Neural cell (in vitro differentiated cells): ENCODE results near the gene TRPV2. TPM values are rescaled to one million over a fixed set of nuclear protein-coding genes. Genes with fewer than 3 reads are reported as not detected.

Experiments used
- H2AFZ ChIP-seq: fragments of 200-600, 300-800 bp; sonication (generic), shearing (Covaris generic); 2 replicates; pipeline ENCODE4 v1.6.0; 2014; ENCODE audit warnings: low read depth, mild to moderate bottlenecking, antibody characterized with exemption, low read length, moderate library complexity
- H3F3A ChIP-seq: fragments of 200-600 bp; shearing (Covaris generic); 2 replicates; pipeline ENCODE4 v1.6.1; 2016; ENCODE audit warnings: mild to moderate bottlenecking, moderate library complexity, mixed read lengths, antibody characterized with exemption, low read length; ENCODE audit not compliant: insufficient read depth, poor library complexity, severe bottlenecking
- H3K27ac ChIP-seq: fragments of 200-600, 300-800 bp; sonication (generic), shearing (Covaris generic); 2 replicates; pipeline ENCODE4 v1.5.1; 2014; ENCODE audit warnings: mild to moderate bottlenecking, low read length, moderate library complexity
- H3K27me3 ChIP-seq: fragments of 300-800, 200-600 bp; sonication (generic), shearing (Covaris generic); 2 replicates; pipeline ENCODE4 v1.6.0; 2014; ENCODE audit warnings: mild to moderate bottlenecking, low read depth, low read length, moderate library complexity; ENCODE audit not compliant: insufficient read depth
- H3K36me3 ChIP-seq: fragments of 300-800, 200-600 bp; sonication (generic), shearing (Covaris generic); 2 replicates; pipeline ENCODE4 v1.5.1; 2014; ENCODE audit warnings: mild to moderate bottlenecking, antibody characterized with exemption, low read length, moderate library complexity; ENCODE audit not compliant: insufficient read depth
- H3K4me2 ChIP-seq: fragments of 300-800, 200-600 bp; sonication (generic), shearing (Covaris generic); 2 replicates; pipeline ENCODE4 v1.6.0; 2014; ENCODE audit warnings: mild to moderate bottlenecking, low read length
- H3K4me3 ChIP-seq: fragments of 300-800, 200-600 bp; sonication (generic), shearing (Covaris generic); 2 replicates; pipeline ENCODE4 v1.5.1; 2014; ENCODE audit warnings: mild to moderate bottlenecking, low read length, moderate library complexity
- H3K79me2 ChIP-seq: fragments of 200-600 bp; shearing (Covaris generic); replicated peaks from 2 replicates; pipeline ENCODE4 v1.6.0; 2014; ENCODE audit warnings: mild to moderate bottlenecking, low read length, moderate library complexity; ENCODE audit not compliant: insufficient read depth
- H3K9ac ChIP-seq: fragments of 300-800, 200-600 bp; sonication (generic), shearing (Covaris generic); 2 replicates; pipeline ENCODE4 v1.6.1; 2016; ENCODE audit warnings: mild to moderate bottlenecking, low read length, mixed read lengths
- H3K9me2 ChIP-seq: fragments of 200-600 bp; shearing (Covaris generic); 2 replicates; pipeline ENCODE4 v1.6.1; 2016; ENCODE audit warnings: mild to moderate bottlenecking, low read length, mixed read lengths; ENCODE audit not compliant: insufficient read depth
- H3K9me3 ChIP-seq: fragments of 200-600, 300-800 bp; sonication (generic), shearing (Covaris generic); 2 replicates; pipeline ENCODE4 v1.6.1; 2016; ENCODE audit warnings: mild to moderate bottlenecking, mixed run types, low read length, moderate library complexity, mixed read lengths
- H4K20me1 ChIP-seq: fragments of 200-600 bp; shearing (Covaris generic); 2 replicates; pipeline ENCODE4 v1.6.1; 2016; ENCODE audit warnings: mild to moderate bottlenecking, mixed run types; ENCODE audit not compliant: insufficient read depth
- EP300 ChIP-seq: fragments of 450-650 bp; conservative IDR thresholded peaks from 2 replicates; pipeline ENCODE4 v1.6.1; 2014; ENCODE audit warnings: antibody characterized with exemption, mild to moderate bottlenecking, moderate library complexity; ENCODE audit not compliant: poor library complexity, severe bottlenecking
- MXI1 ChIP-seq: fragments of 450-650 bp; conservative IDR thresholded peaks from 2 replicates; pipeline ENCODE4 v1.6.1; 2014; ENCODE audit warnings: antibody characterized with exemption, mild to moderate bottlenecking; ENCODE audit not compliant: poor library complexity, severe bottlenecking
- POLR2AphosphoS5 ChIP-seq: IDR thresholded peaks from 2 replicates; pipeline ENCODE4 v1.6.1; 2012
- RAD21 ChIP-seq: fragments of 450-650 bp; conservative IDR thresholded peaks from 2 replicates; pipeline ENCODE4 v1.6.1; 2014; ENCODE audit warnings: antibody characterized with exemption, mild to moderate bottlenecking, moderate library complexity
- SMC3 ChIP-seq: fragments of 450-650 bp; conservative IDR thresholded peaks from 2 replicates; pipeline ENCODE4 v1.6.1; 2014; ENCODE audit warnings: antibody characterized with exemption, mild to moderate bottlenecking, moderate library complexity; ENCODE audit not compliant: poor library complexity
- TAF1 ChIP-seq: IDR thresholded peaks from 2 replicates; pipeline ENCODE4 v1.6.1; 2012; ENCODE audit warnings: low read depth
- polyA plus RNA-seq: library from polyadenylated mRNA; depleted of rRNA; stranded (reverse); fragments of >200 nt; gene quantifications from 2 replicates; pipeline ENCODE4 v1.2.3, GENCODE V29; 2014
- TF ChIP-seq, protein P1 (sequence below): IDR thresholded peaks from 2 replicates; pipeline ENCODE4 v1.6.1; 2012; ENCODE audit warnings: borderline replicate concordance
- TF ChIP-seq, protein P2 (sequence below): fragments of 450-650 bp; IDR thresholded peaks from 2 replicates; pipeline ENCODE4 v1.5.1; 2014; ENCODE audit warnings: antibody characterized with exemption, mild to moderate bottlenecking, moderate library complexity; ENCODE audit not compliant: poor library complexity, severe bottlenecking

The TRPV2 gene
- polyA plus RNA-seq, 1 donor from 2014 or later, result not detected

DNA sequence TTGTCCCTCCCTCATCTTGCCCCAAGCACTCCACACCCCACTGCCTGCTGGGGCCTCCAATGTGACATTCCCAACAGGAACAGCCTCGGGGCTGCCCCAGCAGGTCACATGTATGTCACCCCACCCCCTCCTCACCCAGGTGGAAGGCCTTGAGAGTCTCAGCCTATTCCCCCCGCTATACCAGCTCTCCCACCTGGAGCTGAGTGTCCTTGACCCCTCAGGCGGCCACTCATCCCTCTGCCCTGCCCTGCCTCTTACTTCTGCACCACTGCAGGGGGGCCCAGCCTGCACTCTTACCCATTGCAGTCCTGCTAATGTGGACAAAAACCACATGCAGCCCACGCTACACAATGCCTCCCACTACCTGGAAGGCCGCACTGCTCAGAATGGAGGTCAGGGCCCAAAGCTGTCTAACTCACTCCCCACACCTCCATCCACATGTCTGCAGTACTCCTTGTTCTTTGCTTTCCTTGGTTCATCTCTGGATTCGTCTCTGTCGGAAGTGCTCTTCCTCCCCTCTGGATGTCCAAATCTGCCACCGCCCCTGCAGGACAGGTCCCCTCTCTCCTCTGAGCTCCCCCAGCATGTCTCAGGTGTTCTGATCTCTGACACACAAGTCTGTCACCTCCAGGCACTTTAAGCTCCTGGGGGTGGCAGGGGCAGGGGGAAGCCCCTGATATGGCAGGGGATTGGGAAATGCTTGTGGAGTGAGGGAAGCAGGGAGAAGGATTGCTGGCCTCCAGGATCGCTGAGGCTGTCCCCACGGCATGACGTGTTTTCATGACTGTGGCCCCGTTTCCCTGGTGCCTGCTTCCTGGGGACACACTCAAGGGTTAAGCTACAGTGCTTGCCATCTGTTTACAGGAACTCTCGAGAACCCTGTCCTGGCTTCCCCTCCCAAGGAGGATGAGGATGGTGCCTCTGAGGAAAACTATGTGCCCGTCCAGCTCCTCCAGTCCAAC lies 20.8 kb downstream of the TRPV2 start:
- Histone ChIP-seq H4K20me1 (no peaks in the 10 kb centered on the region), H3F3A (no peaks in the 10 kb centered on the region), H3K4me3 (no peak overlapping the region), H2AFZ (no peak overlapping the region), H3K9me3 (no peaks in the 10 kb centered on the region), H3K9ac (no peak overlapping the region), H3K36me3 (no peaks in the 10 kb centered on the region), H3K4me2 (no peak overlapping the region), H3K9me2 (no peaks in the 10 kb centered on the region), H3K79me2 (peaks cover 21% of the 10 kb centered on the region), H3K27me3 (no peaks in the 10 kb centered on the region), H3K27ac (no peak overlapping the region)
- TF ChIP-seq, protein P1, sequence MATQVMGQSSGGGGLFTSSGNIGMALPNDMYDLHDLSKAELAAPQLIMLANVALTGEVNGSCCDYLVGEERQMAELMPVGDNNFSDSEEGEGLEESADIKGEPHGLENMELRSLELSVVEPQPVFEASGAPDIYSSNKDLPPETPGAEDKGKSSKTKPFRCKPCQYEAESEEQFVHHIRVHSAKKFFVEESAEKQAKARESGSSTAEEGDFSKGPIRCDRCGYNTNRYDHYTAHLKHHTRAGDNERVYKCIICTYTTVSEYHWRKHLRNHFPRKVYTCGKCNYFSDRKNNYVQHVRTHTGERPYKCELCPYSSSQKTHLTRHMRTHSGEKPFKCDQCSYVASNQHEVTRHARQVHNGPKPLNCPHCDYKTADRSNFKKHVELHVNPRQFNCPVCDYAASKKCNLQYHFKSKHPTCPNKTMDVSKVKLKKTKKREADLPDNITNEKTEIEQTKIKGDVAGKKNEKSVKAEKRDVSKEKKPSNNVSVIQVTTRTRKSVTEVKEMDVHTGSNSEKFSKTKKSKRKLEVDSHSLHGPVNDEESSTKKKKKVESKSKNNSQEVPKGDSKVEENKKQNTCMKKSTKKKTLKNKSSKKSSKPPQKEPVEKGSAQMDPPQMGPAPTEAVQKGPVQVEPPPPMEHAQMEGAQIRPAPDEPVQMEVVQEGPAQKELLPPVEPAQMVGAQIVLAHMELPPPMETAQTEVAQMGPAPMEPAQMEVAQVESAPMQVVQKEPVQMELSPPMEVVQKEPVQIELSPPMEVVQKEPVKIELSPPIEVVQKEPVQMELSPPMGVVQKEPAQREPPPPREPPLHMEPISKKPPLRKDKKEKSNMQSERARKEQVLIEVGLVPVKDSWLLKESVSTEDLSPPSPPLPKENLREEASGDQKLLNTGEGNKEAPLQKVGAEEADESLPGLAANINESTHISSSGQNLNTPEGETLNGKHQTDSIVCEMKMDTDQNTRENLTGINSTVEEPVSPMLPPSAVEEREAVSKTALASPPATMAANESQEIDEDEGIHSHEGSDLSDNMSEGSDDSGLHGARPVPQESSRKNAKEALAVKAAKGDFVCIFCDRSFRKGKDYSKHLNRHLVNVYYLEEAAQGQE, result no peak
- TF ChIP-seq SMC3 (no peak), TAF1 (no peak), MXI1 (no peak), POLR2AphosphoS5 (no peak)

GRCh38 chr17:16437083-16437482 lies 21.7 kb downstream of the TRPV2 start:
- no peak overlapping the region for H3K9ac ChIP-seq
- no peak overlapping the region for H3K27ac ChIP-seq
- TF ChIP-seq RAD21 (no peak), TAF1 (no peak), SMC3 (no peak)

GRCh38 chr17:16438173-16438556 lies 22.8 kb downstream of the TRPV2 start:
- H3K4me2 ChIP-seq, result peak overlapping the region; percentile 56
- peak overlapping the region; percentile 94 for H3K27ac ChIP-seq
- no peaks in the 10 kb centered on the region for H3K9me3 ChIP-seq
- H3F3A ChIP-seq, result no peaks in the 10 kb centered on the region
- peak overlapping the region; percentile 70 for H3K9ac ChIP-seq
- H3K27me3 ChIP-seq, result no peaks in the 10 kb centered on the region
- H3K4me3 ChIP-seq, result peak overlapping the region; percentile 96
- H4K20me1 ChIP-seq, result no peaks in the 10 kb centered on the region
- peaks cover 29% of the 10 kb centered on the region for H3K79me2 ChIP-seq
- H2AFZ ChIP-seq, result peak overlapping the region; percentile 56
- peaks cover 6% of the 10 kb centered on the region for H3K36me3 ChIP-seq
- H3K9me2 ChIP-seq, result no peaks in the 10 kb centered on the region
- TF ChIP-seq EP300, result no peak
- TF ChIP-seq, protein P1, result peak; percentile 28
- TF ChIP-seq, protein P2, sequence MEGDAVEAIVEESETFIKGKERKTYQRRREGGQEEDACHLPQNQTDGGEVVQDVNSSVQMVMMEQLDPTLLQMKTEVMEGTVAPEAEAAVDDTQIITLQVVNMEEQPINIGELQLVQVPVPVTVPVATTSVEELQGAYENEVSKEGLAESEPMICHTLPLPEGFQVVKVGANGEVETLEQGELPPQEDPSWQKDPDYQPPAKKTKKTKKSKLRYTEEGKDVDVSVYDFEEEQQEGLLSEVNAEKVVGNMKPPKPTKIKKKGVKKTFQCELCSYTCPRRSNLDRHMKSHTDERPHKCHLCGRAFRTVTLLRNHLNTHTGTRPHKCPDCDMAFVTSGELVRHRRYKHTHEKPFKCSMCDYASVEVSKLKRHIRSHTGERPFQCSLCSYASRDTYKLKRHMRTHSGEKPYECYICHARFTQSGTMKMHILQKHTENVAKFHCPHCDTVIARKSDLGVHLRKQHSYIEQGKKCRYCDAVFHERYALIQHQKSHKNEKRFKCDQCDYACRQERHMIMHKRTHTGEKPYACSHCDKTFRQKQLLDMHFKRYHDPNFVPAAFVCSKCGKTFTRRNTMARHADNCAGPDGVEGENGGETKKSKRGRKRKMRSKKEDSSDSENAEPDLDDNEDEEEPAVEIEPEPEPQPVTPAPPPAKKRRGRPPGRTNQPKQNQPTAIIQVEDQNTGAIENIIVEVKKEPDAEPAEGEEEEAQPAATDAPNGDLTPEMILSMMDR, result peak; percentile 37
- TF ChIP-seq SMC3, result no peak
- TF ChIP-seq RAD21, result peak; percentile 8

More at GRCh38 chr17:16437083-16437482, 21.7 kb downstream of the TRPV2 start:
- no peak overlapping the region for H3K4me3 ChIP-seq
- H3K4me2 ChIP-seq, result no peak overlapping the region
- no peaks in the 10 kb centered on the region for H3K36me3 ChIP-seq
- no peak overlapping the region for H2AFZ ChIP-seq
- peaks cover 29% of the 10 kb centered on the region for H3K79me2 ChIP-seq
- H4K20me1 ChIP-seq, result no peaks in the 10 kb centered on the region
- no peaks in the 10 kb centered on the region for H3K9me2 ChIP-seq
- H3F3A ChIP-seq, result no peaks in the 10 kb centered on the region
- H3K27me3 ChIP-seq, result no peaks in the 10 kb centered on the region
- no peaks in the 10 kb centered on the region for H3K9me3 ChIP-seq
